ENCODE data around the gene MANSC4. TPM values are rescaled to one million over a fixed set of nuclear protein-coding genes. Genes with fewer than 3 reads are reported as not detected.

MANSC4 gene
- total RNA-seq, 1 donor = under 0.01 TPM

DNA sequence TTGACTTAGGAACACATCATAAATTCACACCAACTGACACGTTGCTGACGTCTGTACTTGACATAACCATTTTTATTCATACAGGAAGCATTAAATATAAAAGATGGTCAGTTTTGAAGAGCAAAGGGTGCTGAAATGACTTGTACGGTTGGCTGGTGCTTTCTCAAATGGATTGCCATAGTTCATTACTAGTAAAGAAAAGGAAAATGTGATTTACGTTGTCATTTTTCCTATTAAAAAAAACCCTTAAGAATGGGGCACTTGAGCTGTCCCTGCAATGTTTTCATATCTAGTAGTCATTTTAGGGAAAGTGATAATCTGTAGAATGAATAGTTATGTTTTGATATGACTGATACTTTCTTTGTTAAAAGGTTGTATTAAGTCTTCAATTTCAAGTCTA is 22.5 kb upstream of the MANSC4 start:
- DNase-seq (ENCODE audit: low read depth in 2 of 3, low spot score in 2 of 3) = no peak

GRCh38 chr12:27801630-27802029 is 21.6 kb upstream of the MANSC4 start:
- no peak for DNase-seq (ENCODE audit: low read depth in 2 of 3, low spot score in 2 of 3)

DNA sequence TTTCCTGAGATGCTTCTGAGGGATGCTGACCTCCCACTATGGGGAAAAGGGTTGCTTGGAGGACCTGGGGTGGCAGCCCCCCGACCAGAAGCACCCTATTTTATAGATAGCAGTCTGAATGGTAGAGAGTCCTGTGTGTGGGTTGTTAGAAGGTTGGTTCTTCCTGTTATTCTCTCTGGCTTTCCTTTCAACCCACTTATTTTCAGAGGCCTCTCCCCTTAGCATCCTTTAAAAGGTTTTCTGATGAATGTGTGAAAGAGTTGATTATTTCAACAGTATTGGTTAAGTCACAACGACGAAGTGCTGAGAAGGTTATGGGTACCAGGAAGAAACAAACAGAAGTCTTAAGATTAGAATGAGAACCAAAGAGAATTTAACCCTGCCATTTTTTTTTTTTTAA is 20.8 kb upstream of the MANSC4 start:
- no peak for DNase-seq (ENCODE audit: low read depth in 2 of 3, low spot score in 2 of 3)

DNA sequence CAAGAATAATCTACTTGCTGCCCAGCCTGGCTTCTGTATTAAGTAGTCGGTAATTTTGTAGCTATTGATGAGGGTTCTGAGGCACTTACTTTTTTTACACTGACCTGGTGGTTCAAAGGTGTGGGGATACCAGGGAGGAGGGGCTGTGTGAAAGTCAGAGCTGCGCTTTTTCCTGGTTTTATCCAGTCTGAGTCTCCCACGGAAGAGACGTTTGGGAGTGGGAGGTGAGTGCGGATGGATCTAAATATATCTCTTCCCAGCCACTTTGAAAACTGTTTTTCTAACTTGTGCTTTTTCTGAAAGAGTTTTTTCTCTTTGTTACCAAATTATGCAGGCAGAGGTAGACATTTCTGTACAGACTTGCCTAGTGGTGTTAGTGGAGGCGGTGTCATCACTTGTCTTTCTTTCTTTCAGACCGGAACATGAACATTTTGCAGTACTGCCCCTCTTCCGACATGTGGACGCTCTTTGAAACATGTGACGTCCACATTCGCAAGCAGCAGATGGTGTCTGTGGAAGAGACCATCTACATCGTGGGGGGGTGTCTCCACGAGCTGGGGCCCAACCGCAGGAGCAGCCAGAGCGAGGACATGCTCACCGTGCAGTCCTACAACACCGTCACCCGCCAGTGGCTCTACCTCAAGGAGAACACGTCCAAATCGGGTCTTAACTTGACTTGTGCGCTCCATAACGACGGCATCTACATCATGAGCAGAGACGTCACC is 17.4 kb upstream of the MANSC4 start:
- no peak for DNase-seq (ENCODE audit: low read depth in 2 of 3, low spot score in 2 of 3)

DNA sequence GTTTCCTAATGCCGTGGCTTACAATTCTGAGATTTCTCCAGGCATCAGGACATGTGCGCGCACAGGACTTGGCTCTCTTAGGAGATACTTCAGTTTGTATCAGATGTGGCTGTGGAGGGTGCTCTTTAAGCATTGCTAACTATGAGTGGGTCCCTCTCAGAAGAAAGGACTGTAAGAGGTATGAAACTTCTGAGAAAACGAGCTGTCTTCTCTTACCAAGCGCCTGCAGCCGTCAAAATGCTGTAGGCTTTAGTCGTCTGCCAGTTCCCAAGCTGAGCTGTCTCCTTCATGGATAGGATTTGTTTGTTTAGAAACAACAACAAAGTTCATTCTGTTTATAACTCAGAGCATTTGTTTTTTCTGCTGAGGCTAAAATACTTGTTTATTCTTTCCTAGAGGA is 16.1 kb upstream of the MANSC4 start:
- no peak for DNase-seq (ENCODE audit: low read depth in 2 of 3, low spot score in 2 of 3)

- no peak for DNase-seq (ENCODE audit: low read depth in 2 of 3, low spot score in 2 of 3)
These were observed 15.0 kb upstream of the MANSC4 start for GRCh38 chr12:27794818-27795584.

DNA sequence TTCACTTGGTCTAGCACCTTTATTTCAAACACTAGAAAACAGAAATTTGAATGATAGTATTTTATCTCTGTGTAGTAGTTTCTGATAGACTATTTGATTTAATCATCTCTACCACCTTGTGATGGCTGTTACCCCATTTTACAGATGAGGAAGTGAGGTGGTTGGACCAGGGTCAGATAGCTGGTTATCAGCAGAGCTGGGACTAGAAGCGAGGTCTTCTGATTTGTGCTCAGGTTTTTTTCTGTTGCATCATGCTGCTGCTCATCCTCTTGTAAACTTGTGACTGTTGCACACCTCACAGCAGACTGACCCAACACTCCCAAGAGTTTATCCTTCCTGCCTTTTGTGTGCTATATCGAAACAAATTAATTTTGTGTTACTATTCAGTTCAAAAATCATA is 10.1 kb upstream of the MANSC4 start:
- no peak for DNase-seq (ENCODE audit: low read depth in 2 of 3, low spot score in 2 of 3)

DNA sequence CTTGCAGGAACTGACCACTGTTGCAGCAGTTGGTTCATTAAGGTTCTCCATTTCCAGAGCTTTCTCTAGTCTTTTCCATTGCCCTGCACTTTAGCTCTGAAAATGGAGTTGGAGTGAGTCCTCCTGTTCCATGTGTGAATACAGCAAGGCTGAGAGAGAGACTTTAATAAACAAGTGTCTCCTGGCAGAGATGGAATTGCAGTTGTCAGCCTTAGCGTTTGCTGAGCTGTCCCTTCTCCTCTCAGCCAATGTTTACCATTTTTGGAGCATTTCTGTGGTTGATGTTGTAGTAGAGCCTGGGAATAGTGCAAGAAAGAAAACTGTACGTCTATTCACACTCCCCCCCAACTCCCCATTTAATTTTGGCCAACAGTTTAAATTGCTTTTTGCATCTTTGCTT is 7.5 kb upstream of the MANSC4 start:
- no peak for DNase-seq (ENCODE audit: low read depth in 2 of 3, low spot score in 2 of 3)

DNA sequence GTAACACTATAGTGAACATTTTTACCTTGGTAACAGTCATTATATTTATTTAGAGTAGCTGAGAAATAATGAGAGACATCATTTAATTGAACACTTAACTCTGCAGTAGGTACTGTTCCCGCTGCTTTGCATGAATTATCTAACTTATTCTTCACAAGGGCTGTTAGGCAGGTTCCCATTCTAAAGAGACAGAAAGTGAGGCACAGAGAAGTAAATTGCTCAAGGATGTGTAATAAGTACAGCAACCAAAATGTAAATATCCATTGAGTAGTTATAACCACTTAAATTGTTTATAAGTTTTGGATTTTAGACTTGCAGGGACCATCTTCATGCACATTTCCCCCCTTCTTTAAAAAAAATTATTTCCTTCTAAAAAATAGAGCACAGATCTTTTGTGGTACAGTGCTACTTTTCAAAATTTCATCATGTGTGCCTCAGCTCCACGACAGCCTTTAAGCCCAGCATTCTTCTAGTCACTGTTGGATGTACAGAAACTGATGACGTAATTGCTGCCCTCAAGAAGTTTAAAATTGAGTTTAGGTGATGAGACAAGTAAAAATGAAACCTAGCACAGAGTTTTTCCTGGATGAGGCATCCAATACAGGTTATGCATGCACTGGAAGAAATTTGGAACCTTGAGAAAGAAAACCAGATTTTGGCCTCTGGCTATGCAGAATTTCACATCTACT is 6.0 kb upstream of the MANSC4 start:
- DNase-seq (ENCODE audit: low read depth in 2 of 3, low spot score in 2 of 3) = no peak

GRCh38 chr12:27782481-27782880 is 2.4 kb upstream of the MANSC4 start:
- no peak for DNase-seq (ENCODE audit: low read depth in 2 of 3, low spot score in 2 of 3)

DNA sequence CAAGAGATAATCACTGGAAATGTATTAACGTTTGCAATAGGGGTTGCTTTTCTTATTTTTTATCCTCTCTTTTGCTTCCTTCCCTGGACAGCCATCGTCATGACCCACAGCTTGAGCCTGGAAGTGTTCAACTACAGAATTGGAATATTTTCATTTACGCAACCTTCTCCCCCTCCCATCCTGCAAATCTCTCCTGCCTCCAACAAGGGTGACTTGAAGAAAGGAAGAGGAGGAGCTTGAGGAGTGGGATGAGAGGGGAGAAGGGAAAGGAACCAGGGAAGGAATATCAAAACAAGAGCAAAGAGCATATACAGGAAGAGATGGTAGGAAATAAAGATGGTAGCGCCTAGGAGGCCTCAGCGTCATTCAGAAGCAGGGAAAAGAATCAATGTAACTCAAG is 1.6 kb upstream of the MANSC4 start:
- no peak for DNase-seq (ENCODE audit: low read depth in 2 of 3, low spot score in 2 of 3)

DNA sequence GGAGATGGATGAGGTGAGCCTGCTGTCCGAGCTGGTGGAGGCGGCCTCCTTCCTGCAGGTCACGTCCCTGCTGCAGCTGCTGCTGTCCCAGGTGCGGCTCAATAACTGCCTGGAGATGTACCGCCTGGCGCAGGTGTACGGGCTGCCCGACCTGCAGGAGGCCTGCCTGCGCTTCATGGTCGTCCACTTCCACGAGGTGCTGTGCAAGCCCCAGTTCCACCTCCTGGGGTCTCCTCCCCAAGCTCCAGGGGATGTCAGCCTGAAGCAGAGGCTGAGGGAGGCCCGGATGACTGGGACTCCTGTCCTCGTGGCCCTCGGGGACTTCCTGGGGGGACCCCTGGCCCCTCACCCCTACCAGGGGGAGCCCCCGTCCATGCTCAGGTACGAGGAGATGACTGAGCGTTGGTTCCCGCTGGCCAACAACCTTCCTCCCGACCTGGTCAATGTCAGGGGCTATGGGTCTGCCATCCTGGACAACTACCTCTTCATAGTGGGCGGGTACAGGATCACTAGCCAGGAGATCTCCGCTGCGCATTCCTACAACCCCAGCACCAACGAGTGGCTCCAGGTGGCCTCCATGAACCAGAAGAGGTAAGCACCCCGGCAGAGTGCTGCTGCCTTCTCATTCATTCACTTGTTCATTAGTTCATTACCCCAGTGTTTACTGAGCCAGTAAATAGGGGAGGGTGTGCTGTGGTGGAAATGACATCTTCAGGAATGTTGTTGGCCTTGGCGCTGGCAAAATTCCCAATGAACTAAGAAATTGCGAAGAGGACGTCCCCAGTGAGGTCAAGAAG is 774 bp upstream of the MANSC4 start:
- peak in 1 of 3 donors; percentile 32 for DNase-seq (ENCODE audit: low read depth in 2 of 3, low spot score in 2 of 3)

DNA sequence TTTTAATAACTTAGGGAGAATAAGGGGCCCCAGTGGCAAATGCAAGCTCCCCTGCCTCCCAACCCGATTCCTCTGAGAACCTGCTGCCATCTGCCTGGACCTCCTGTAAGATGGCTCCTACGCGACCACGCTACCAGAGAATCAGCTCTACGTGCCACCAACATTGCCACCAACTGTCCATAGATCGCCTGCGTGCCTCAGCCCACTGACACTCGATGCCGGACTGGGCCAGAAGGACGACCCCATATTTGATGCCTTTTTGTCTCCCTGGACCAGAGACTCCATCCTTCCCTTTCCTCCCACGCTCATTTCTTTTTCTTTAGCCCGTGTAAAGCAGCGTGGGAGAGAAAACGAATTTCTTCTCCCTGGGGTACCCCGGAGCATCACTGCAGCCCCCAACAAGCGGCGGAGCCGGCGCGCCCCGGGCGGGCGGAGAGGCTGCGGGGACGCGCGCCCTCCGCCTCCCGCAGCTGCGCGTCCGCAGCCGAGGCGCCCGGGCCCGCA is 568 bp downstream of the MANSC4 start:
- DNase-seq (ENCODE audit: low read depth in 2 of 3, low spot score in 2 of 3) = peak in 2 of 3 donors; percentile 40 to 46

DNA sequence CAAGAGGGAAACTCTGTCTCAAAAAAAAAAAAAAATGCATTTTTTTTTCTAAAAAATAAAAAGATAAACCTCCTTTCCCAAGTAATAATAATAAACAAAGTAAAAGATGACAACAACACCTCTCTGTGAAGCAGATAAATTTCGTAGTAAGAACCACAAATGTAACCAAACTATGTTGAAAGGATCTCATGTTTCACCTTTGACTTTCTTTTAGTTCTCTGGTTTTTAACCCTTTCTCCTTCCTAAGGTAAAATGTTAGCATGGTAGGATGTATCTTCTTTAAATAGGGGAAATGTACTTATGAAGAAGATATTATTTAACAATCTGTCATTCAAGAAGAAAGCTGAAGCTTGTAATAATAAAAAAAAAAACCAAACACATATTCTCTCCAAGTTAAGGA is 1.8 kb downstream of the MANSC4 start:
- no peak for DNase-seq (ENCODE audit: low read depth in 2 of 3, low spot score in 2 of 3)

- no peak for DNase-seq (ENCODE audit: low read depth in 2 of 3, low spot score in 2 of 3)
These were observed 2.9 kb downstream of the MANSC4 start for GRCh38 chr12:27777141-27777540.

- no peak for DNase-seq (ENCODE audit: low read depth in 2 of 3, low spot score in 2 of 3)
These were observed 7.5 kb downstream of the MANSC4 start for GRCh38 chr12:27772328-27773049.

GRCh38 chr12:27771481-27772327 is 8.3 kb downstream of the MANSC4 start:
- DNase-seq (ENCODE audit: low read depth in 2 of 3, low spot score in 2 of 3) = no peak

- no peak for DNase-seq (ENCODE audit: low read depth in 2 of 3, low spot score in 2 of 3)
These were observed 10.8 kb downstream of the MANSC4 start for GRCh38 chr12:27769142-27769673.

GRCh38 chr12:27766587-27766986 is 13.4 kb downstream of the MANSC4 start:
- no peak for DNase-seq (ENCODE audit: low read depth in 2 of 3, low spot score in 2 of 3)
